Neuronal stem cell (in vitro differentiated cells): ENCODE results near the gene CACNA1F.

Experiments
- DNase-seq: peaks from one replicate; pipeline ENCODE4 v3.0.0-alpha.2; 2013; ENCODE audit warnings: low spot score
- H2AFZ ChIP-seq: one replicate; pipeline ENCODE4 v1.6.1; 2013; ENCODE audit warnings: mild to moderate bottlenecking, low read length, inconsistent platforms
- H2AK5ac ChIP-seq: 2 replicates; pipeline ENCODE4 v1.6.1; 2013; ENCODE audit warnings: low read depth, mild to moderate bottlenecking, inconsistent platforms, low read length, moderate library complexity, mixed read lengths
- H2BK120ac ChIP-seq: 2 replicates; pipeline ENCODE4 v1.6.1; 2013; ENCODE audit warnings: low read depth, mild to moderate bottlenecking, inconsistent platforms, low read length, moderate library complexity, mixed read lengths
- H2BK12ac ChIP-seq: one replicate; pipeline ENCODE4 v1.6.1; 2013; ENCODE audit warnings: low read length, inconsistent platforms
- H2BK15ac ChIP-seq: 2 replicates; pipeline ENCODE4 v1.6.1; 2013; ENCODE audit warnings: mild to moderate bottlenecking, low read length, inconsistent platforms, mixed read lengths
- H2BK5ac ChIP-seq: one replicate; pipeline ENCODE4 v1.6.1; 2013; ENCODE audit warnings: inconsistent platforms, mild to moderate bottlenecking, low read length, moderate library complexity
- H3K14ac ChIP-seq: one replicate; pipeline ENCODE4 v1.6.1; 2013; ENCODE audit warnings: low read length, inconsistent platforms
- H3K18ac ChIP-seq: 2 replicates; pipeline ENCODE4 v1.6.1; 2013; ENCODE audit warnings: low read length, inconsistent platforms
- H3K23ac ChIP-seq: 2 replicates; pipeline ENCODE4 v1.6.1; 2013; ENCODE audit warnings: low read depth, mild to moderate bottlenecking, mixed read lengths, low read length, inconsistent platforms; ENCODE audit not compliant: poor library complexity
- H3K27ac ChIP-seq: replicated peaks from 3 replicates; pipeline ENCODE4 v1.5.1; 2013; ENCODE audit warnings: low read length, inconsistent platforms
- H3K27me3 ChIP-seq, 3 experiments: 2 replicates each; pipeline ENCODE4 v1.6.1; 2013; ENCODE audit warnings: low read length in 3 of 3, mild to moderate bottlenecking in 2 of 3, inconsistent platforms in 1 of 3, low read depth in 1 of 3, mixed read lengths in 1 of 3, moderate library complexity in 1 of 3; ENCODE audit not compliant: control insufficient read depth in 3 of 3, insufficient read depth in 3 of 3
- H3K36me3 ChIP-seq, 2 donors: replicated peaks in 1 of 2; 2 replicates each; pipeline ENCODE4 v1.6.1; 2013; ENCODE audit warnings: low read length in 2 of 2; ENCODE audit not compliant: control insufficient read depth in 2 of 2, insufficient read depth in 2 of 2
- H3K4ac ChIP-seq: 2 replicates; pipeline ENCODE4 v1.6.1; 2013; ENCODE audit warnings: inconsistent platforms, mild to moderate bottlenecking, low read length, moderate library complexity
- H3K4me1 ChIP-seq, 2 donors: 1 replicate in 1 of 2; 2 replicates in 1 of 2; pipeline ENCODE4 v1.6.1; 2013; ENCODE audit warnings: low read length in 2 of 2, low read depth in 1 of 2; ENCODE audit not compliant: control insufficient read depth in 2 of 2, insufficient read depth in 1 of 2
- H3K4me2 ChIP-seq: one replicate; pipeline ENCODE4 v1.6.1; 2013; ENCODE audit warnings: mild to moderate bottlenecking, low read length, inconsistent platforms; ENCODE audit not compliant: insufficient read depth, poor library complexity, severe bottlenecking
- H3K4me3 ChIP-seq, 2 donors: 2 replicates each; pipeline ENCODE4 v1.5.1; 2013; ENCODE audit warnings: low read length in 2 of 2, mild to moderate bottlenecking in 2 of 2, inconsistent platforms in 1 of 2, moderate library complexity in 1 of 2
- H3K79me1 ChIP-seq: one replicate; pipeline ENCODE4 v1.6.1; 2013; ENCODE audit warnings: low read depth, mild to moderate bottlenecking, inconsistent platforms, low read length, moderate library complexity
- H3K9ac ChIP-seq: one replicate; pipeline ENCODE4 v1.6.1; 2013; ENCODE audit warnings: mild to moderate bottlenecking, low read depth, low read length, inconsistent platforms; ENCODE audit not compliant: poor library complexity
- H3K9me3 ChIP-seq, 2 donors: replicated peaks in 1 of 2; 2 replicates each; pipeline versions ENCODE3 to v1.6.1; 2013; ENCODE audit warnings: low read length in 2 of 2, mild to moderate bottlenecking in 2 of 2, inconsistent platforms in 1 of 2, low read depth in 1 of 2, mixed read lengths in 1 of 2, moderate library complexity in 1 of 2; ENCODE audit not compliant: control insufficient read depth in 2 of 2, insufficient read depth in 1 of 2
- H4K8ac ChIP-seq: one replicate; pipeline ENCODE4 v1.6.1; 2013; ENCODE audit warnings: low read depth, mild to moderate bottlenecking, inconsistent platforms, low read length, moderate library complexity
- H4K91ac ChIP-seq: one replicate; pipeline ENCODE4 v1.6.1; 2013; ENCODE audit warnings: low read length, low read depth, mild to moderate bottlenecking, inconsistent platforms; ENCODE audit not compliant: poor library complexity
- WGBS, 2 donors: extraction: QIAGEN DNeasy Blood & Tissue Kit; methylation state at CpG; one replicate each; pipeline ENCODE4 v1.1.7; 2013; ENCODE audit warnings: missing lambda C conversion rate in 2 of 2, mixed read lengths in 1 of 2; ENCODE audit not compliant: insufficient read length in 2 of 2, insufficient replicate concordance in 1 of 2; ENCODE audit errors: extremely low coverage in 2 of 2; 5-methylcytosine and 5-hydroxymethylcytosine counted together

Gene CACNA1F

DNA sequence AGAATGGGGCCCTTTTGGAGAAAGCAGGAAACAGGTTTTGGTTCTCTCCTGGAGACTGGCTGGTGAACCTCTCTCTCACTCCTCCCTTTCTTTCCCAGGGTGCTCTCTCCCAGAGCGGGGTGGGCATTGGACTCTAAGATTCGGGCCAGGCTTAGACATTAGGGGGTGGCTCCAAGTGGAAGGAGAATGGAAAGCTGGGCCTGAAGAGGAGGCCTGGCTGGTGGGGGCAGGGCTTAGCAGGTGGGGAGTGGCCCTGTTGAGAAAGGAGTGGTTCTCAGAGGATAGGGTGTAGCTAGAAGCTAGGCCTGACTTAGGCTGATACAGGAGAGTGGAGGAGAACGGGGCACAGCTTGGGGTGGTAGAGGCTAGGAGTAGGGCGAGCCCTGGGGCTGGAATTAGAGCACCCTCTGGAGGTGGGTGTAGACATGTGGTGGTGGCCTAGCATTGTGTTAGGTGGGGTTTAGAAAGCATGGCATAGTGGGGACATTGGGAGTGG, 55.8 kb downstream of the CACNA1F start:
- Histone ChIP-seq H3K4ac (no peak overlapping the region), H2BK5ac (no peak overlapping the region), H4K8ac (no peak overlapping the region), H2BK120ac (no peak overlapping the region), H4K91ac (no peak overlapping the region), H2BK12ac (no peak overlapping the region), H3K27me3 (peaks cover 0 to 22% (median 10%) of the 10 kb centered on the region in 3 experiments), H3K4me1 (no peaks in the 10 kb centered on the region), H3K4me3 (no peak overlapping the region), H2AK5ac (no peak overlapping the region), H3K23ac (no peak overlapping the region), H3K79me1 (no peaks in the 10 kb centered on the region), H3K9me3 (no peaks in the 10 kb centered on the region), H3K9ac (no peak overlapping the region), H3K27ac (no peak overlapping the region), H3K18ac (no peak overlapping the region), H2AFZ (no peak overlapping the region), H3K36me3 (no peaks in the 10 kb centered on the region), H3K4me2 (no peak overlapping the region), H3K14ac (no peak overlapping the region), H2BK15ac (no peak overlapping the region)
- no CpG with 5 or more reads among the region's 4 CpGs for WGBS, 2 donors
- no peak for DNase-seq

DNA sequence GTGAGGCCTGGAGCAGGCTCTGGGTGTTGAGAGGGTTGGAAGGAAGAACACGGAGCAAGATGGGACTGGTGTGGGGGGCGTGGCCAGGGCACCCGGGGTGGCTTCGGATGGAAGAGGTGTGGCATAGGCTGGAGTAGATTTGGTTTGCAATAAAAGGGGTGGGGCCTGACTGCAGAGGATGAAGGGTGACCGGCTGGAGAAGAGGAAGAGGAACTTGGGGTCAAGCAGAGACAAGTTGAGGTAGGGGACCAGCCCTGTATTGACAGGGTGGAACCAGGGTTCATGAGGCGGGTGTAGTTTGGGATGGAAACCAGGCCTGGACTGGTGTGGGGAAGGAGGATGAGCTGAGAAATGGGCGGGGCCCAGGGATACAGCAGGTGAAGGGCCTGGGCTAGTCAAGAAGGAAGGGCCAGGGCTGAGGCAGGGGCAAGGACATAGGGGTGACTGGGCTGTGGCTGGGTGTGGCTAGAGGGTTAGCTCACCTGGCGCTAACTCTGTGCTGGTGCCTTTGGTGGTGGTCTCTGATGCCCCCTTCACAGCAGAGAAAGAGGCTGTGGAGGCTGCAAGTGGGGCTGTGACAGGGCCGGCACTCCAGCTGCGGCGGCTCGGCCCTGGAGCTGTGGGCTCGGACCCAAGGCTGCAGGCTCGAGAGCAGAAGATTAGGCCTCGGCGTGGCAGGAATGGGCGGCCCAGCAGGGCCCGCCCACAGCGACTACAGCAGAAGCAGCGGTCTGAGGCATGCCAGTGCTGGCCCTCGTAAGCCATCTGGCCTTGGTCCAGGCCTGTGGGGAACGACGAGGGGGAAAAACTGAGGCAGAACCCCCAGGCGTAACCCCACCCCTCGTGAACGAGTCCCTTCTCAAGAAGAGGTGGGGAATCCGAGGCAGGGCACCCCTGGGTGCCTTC, 56.5 kb downstream of the CACNA1F start:
- Histone ChIP-seq H3K4me1 (no peaks in the 10 kb centered on the region), H3K9me3 (no peaks in the 10 kb centered on the region), H3K14ac (no peak overlapping the region), H2BK12ac (no peak overlapping the region), H3K4ac (no peak overlapping the region), H2AK5ac (no peak overlapping the region), H3K36me3 (no peaks in the 10 kb centered on the region), H3K23ac (no peak overlapping the region), H3K18ac (no peak overlapping the region), H3K9ac (no peak overlapping the region), H3K4me3 (no peak overlapping the region), H3K79me1 (no peaks in the 10 kb centered on the region), H2BK120ac (no peak overlapping the region), H3K4me2 (no peak overlapping the region), H2BK15ac (no peak overlapping the region), H2BK5ac (no peak overlapping the region), H2AFZ (no peak overlapping the region), H3K27ac (no peak overlapping the region), H4K91ac (no peak overlapping the region), H3K27me3 (peaks cover 4 to 29% (median 17%) of the 10 kb centered on the region in 3 experiments), H4K8ac (no peak overlapping the region)
- DNase-seq = no peak
- no CpG with 5 or more reads among the region's 27 CpGs for WGBS, 2 donors

- H2AK5ac ChIP-seq = no peak overlapping the region
- H3K23ac ChIP-seq = no peak overlapping the region
- H3K4me2 ChIP-seq = no peak overlapping the region
- peaks cover 4 to 32% (median 23%) of the 10 kb centered on the region in 3 experiments for H3K27me3 ChIP-seq
- H3K4me3 ChIP-seq = no peak overlapping the region
- H2AFZ ChIP-seq = no peak overlapping the region
- H4K91ac ChIP-seq = no peak overlapping the region
- no peak overlapping the region for H3K18ac ChIP-seq
- H2BK12ac ChIP-seq = no peak overlapping the region
- H3K27ac ChIP-seq = no peak overlapping the region
- no CpG with 5 or more reads among the region's 43 CpGs for WGBS, 2 donors
- no peaks in the 10 kb centered on the region for H3K79me1 ChIP-seq
- no peak overlapping the region for H4K8ac ChIP-seq
- H3K9me3 ChIP-seq = no peaks in the 10 kb centered on the region
- H3K4ac ChIP-seq = no peak overlapping the region
- H3K9ac ChIP-seq = no peak overlapping the region
- H2BK5ac ChIP-seq = no peak overlapping the region
- H3K36me3 ChIP-seq = no peaks in the 10 kb centered on the region
- no peak overlapping the region for H3K14ac ChIP-seq
- H2BK15ac ChIP-seq = no peak overlapping the region
- no peak for DNase-seq
- H3K4me1 ChIP-seq = no peaks in the 10 kb centered on the region
- H2BK120ac ChIP-seq = no peak overlapping the region
Observed at GRCh38 chrX:49175435-49176274, 57.5 kb downstream of the CACNA1F start.

DNA sequence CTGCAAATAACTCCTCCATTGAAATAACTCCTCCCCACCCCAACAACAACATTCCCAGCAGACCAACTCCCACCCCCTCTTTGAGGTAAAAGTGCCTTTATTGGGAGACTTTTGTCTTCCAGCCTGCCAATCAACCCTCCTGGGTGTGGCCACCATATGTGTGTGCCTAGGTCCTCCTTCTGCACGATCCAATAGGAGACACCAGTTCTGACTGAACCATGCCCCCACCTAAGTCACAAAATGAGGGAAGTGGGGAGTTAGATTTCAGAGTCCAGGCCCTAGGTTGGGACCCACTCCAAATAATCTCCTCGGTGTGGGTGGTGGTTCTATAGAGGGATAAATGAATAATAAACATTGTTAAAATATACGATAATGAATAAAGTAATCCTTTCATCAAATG, 58.4 kb downstream of the CACNA1F start:
- Histone ChIP-seq H2BK15ac (no peak overlapping the region), H3K36me3 (no peaks in the 10 kb centered on the region), H3K18ac (no peak overlapping the region), H2BK5ac (no peak overlapping the region), H3K4me2 (no peak overlapping the region), H2AK5ac (no peak overlapping the region), H3K27ac (no peak overlapping the region), H3K9ac (no peak overlapping the region), H3K23ac (no peak overlapping the region), H3K9me3 (no peaks in the 10 kb centered on the region), H2BK12ac (no peak overlapping the region), H4K8ac (no peak overlapping the region), H3K4ac (no peak overlapping the region), H4K91ac (no peak overlapping the region), H3K79me1 (no peaks in the 10 kb centered on the region), H3K14ac (no peak overlapping the region), H3K27me3 (peaks cover 4 to 38% (median 23%) of the 10 kb centered on the region in 3 experiments), H3K4me3 (no peak overlapping the region), H3K4me1 (no peaks in the 10 kb centered on the region), H2BK120ac (no peak overlapping the region), H2AFZ (no peak overlapping the region)
- no peak for DNase-seq
- no CpG with 5 or more reads among the region's 3 CpGs for WGBS, 2 donors
